Astrocyte of the hippocampus (primary cell): ENCODE data around the gene CNTNAP1.
A peak's percentile ranks its signal among the peaks of the same experiment; 100 is the strongest.
"Not testable (repeated sequence)": the region's sequence is repeated elsewhere in the genome, so short reads cannot be mapped to it uniquely, and the experiment has no call there.

Source experiments
- DNase-seq: peaks from one replicate; pipeline ENCODE4 v3.0.0; 2011; ENCODE audit warnings: low read depth, low spot score

CNTNAP1 gene

DNA sequence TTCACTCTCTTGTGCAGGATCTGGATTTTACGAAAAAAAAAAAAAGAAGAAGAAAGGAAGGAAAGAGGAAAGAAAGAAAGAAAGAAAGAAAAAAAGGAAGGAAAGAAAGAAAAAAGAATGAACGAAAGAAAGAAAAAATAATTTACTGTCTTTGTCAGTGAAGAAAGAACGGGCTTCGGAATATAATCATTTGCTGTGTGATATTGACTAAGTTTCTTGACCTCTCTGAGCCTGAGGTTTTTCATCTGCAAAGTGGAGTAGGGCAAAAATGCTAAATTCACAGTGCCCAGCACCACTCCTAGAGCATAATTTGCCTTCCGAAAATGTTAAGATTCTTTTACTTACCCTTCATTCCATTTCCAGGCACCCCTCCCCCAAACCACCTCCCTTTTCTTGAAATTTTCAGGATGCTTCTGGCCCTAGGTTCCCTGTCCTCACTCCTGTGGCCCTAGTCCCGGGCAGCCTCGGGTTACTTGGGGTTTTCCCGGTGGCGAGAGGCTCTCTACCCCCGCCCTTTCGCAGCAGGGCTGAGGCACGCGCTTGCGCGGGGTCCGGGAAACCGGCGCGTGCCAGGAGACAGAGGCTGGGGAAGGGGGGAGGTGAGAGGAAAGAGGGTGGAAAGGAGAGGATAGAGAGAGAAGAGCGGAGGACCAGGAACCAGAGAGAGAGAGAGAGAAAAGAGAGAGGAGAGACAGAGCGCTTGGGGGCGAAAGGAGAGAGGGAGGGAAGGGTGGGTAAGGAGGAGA lies at the start of gene CNTNAP1:
CNTNAP1 (plus strand) TSS at position 556 of the 746 bp plus-strand sequence. CDS start 299 bp downstream, outside the sequence.
- DNase-seq = peak; percentile 85

DNA sequence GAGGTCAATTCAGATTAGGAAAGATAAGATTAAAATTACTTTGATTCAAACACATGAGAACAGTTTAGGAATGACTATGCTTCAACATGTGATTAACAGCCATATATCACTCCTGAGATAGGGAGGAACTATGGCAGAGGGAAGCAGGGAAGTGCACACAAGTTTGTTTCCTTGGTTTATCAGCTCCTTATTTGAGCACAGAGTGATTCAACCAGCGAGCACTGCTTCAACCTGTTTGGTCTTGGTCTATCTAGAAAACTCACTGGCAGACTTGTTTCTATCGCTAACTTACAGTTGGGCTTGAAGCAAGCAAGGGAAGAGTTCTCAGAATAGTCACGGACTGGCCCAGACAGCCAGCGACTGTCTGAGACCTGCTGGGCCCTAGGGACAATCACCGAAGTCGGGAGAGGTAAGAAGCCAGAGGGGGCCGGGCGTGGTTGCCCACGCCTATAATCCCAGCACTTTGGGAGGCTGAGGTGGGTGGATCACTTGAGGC lies 49.3 kb upstream of the CNTNAP1 start:
- no peak for DNase-seq

DNA sequence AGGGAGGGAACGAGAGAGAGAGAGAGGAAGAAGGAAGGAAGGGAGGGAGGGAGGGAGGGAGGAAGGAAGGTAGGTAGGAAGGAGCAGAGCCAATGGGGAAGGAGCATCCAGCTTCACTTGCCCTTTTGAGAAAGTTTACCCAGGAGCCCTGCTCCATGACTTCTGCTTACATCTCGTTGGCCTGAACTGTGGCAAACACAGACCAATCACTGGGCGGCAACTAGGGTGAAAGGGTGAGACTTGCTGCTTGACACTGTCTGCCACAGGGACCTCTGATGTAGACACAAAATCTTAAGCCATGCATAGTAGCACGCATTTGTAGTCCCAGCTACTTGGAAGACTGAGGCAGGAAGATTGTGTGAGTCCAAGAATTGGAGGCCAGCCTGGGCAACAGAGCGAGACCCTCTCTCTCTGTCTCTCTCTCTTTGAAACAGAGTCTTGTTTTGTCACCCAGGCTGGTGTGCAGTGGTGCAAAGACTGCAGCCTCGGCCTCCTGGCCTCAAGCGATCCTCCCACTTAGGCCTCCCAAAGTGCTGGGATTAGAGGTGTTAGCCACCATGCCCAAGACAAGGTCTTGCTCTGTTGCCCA lies 42.7 kb upstream of the CNTNAP1 start:
- DNase-seq = no peak

- no peak for DNase-seq
These were observed 42.2 kb upstream of the CNTNAP1 start for GRCh38 chr17:42640121-42640520.

GRCh38 chr17:42642336-42642735 lies 40.0 kb upstream of the CNTNAP1 start:
- DNase-seq = no peak

DNA sequence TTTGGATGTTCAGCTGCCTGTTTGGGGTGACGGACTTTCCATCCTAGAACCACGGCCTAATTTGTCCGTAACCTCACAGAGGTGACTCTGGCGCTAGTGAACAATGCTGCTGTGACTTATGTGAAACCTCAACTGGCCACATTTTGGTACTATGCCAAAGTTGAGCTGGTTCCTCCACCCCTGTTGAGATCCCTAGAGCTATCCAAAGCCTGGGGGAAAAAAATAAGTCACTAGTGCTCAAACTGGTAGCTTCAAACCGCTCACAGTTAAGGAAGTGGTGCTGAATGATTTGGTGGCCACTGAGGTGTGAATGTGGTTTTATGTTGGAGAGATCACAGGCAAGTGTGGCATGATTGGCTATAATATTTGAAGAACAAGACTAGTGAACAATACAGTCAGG lies 34.6 kb upstream of the CNTNAP1 start:
- peak; percentile 34 for DNase-seq

DNA sequence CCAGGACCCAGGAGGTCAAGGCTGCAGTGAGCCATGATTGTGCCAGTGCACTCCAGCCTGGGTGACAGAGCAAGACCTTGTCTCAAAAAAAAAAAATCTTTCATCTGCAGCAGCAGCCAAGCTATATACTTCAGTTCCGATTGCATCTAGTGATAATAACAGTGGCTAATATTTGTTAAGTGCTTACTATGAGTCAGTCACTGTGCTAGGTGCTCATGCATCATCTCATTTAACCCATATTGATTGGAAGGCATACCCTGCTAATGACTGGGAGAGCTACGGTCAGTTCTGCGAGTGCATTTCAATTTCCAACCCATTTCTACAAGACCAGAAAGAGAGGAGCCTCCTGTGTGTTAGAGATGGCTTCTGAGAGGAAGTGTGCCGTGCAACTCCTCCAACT lies 30.9 kb upstream of the CNTNAP1 start:
- DNase-seq = no peak

- DNase-seq = peak; percentile 73
These were observed 28.9 kb upstream of the CNTNAP1 start for GRCh38 chr17:42653179-42654124.

DNA sequence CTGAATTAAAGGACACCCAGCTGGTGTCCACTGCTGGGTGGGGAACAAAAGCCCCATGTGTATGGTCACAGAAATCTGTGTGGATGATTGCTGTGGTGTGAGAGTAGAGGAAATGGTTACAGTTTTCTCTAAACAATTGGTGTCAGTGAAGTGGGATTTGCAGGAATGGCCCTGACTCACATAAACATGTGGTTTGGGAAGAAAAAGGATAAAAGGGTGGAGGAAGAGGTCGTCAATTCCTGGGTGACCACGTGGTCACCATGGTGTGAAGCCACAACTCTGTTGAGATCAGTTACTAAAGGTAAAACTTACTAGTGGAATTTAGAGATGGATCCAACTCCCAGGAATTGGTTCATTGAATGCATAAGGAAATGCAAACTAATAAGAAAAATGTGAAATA lies 26.8 kb upstream of the CNTNAP1 start:
- peak; percentile 73 for DNase-seq

DNA sequence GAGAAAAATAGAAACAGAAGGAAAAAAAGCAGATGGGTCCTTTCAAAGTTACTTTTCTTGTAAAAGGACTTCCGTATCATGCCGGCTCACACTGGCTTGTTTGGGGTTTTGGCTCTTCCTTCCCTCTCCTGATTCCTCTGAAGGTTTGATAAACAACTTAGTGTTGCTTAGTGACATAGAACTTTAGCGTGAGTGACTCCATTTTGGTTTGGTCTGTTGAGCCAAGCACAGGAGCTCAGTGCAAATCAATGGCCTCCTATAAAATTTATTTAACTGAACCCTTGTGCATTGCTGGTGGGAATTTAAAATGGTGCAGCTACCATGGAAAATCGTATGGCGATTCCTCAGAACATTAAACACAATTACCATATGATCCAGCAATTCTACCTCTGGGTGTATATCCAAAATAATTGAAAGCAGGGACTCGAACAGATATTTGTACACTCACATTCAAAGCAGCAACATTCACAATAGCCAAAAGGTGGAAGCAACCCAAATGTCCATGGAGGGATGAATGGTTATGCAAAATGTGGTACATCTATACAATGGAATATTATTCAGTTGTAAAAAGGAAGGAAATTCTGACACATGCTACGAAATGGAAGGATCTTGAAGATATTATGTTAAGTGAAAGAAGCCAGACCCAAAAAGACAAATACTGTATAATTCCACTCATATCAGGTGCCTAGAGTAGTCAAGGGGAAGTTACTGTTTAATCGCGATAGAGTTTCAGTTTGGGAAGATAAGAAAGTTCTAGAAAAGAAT lies 24.3 kb upstream of the CNTNAP1 start:
- no peak for DNase-seq

- peak; percentile 97 for DNase-seq
These were observed 23.0 kb upstream of the CNTNAP1 start, which contains the start of gene TUBG2 for GRCh38 chr17:42659079-42659931. TUBG2 (plus strand) TSS chr17:42659284; CDS start chr17:42659504, 220 bp downstream.

DNA sequence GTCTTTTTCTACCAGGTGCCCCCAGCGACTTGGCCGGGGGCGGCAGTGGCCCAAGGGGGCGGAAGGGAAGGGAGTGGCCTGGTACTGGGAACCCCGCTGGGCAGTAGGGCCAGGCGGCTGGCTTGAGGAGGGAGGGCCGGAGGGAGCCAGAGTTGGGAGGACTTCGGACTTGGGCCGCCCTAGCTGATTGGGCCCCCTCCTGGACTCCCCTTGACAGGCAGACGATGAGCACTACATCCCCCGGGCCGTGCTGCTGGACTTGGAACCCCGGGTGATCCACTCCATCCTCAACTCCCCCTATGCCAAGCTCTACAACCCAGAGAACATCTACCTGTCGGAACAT lies 22.4 kb upstream of the CNTNAP1 start:
- not testable (repeated sequence) for DNase-seq

GRCh38 chr17:42660692-42661345 lies 21.5 kb upstream of the CNTNAP1 start:
- DNase-seq = peak; percentile 39

GRCh38 chr17:42665581-42666001 lies 16.7 kb upstream of the CNTNAP1 start:
- no peak for DNase-seq

- not testable (repeated sequence) for DNase-seq
These were observed 16.2 kb upstream of the CNTNAP1 start for GRCh38 chr17:42666126-42666525.

GRCh38 chr17:42667088-42667951 lies 15.0 kb upstream of the CNTNAP1 start:
- DNase-seq = peak; percentile 86

- no peak for DNase-seq
These were observed 12.7 kb upstream of the CNTNAP1 start for GRCh38 chr17:42669705-42669976.

GRCh38 chr17:42669977-42670788 lies 12.1 kb upstream of the CNTNAP1 start:
- DNase-seq = peak; percentile 24
